GM19099 (cell line): ENCODE measurements around the gene LRRC8A.

Experiments
- POLR2A ChIP-seq: IDR thresholded peaks from 3 replicates; pipeline ENCODE4 v1.6.1; 2011; ENCODE audit warnings: low read depth; ENCODE audit not compliant: insufficient read length; ENCODE audit errors: extremely low read depth

The LRRC8A gene

DNA sequence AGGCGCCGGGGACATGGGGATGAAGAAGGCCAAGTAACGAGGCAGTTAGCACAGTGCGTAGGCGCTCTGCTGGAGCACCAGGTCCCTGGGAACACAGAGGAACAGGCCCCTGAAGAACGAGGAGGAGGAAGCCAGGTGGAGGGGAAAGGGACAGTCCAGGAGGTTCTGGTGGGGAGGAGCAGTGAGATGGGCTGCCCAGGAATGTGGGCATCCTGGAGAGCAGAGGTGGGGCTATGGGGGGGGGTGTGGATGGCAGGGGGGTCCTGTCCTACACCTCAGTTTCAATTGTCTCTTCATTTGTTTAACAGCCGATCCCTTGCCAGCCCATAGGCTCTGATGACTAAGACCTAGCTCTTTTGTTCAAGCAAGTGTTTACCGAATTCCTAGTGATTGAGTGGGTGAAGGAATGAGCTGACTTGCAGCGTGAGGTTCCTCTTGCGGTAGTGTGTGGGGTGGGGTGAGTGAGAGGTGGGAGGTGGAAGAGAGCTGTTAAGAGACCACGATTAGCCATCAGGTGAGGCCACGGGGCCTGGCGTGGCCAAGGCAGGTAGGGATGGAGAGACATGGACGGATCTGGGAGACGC, 30.4 kb downstream of the LRRC8A start:
- no peak for TF ChIP-seq POLR2A

DNA sequence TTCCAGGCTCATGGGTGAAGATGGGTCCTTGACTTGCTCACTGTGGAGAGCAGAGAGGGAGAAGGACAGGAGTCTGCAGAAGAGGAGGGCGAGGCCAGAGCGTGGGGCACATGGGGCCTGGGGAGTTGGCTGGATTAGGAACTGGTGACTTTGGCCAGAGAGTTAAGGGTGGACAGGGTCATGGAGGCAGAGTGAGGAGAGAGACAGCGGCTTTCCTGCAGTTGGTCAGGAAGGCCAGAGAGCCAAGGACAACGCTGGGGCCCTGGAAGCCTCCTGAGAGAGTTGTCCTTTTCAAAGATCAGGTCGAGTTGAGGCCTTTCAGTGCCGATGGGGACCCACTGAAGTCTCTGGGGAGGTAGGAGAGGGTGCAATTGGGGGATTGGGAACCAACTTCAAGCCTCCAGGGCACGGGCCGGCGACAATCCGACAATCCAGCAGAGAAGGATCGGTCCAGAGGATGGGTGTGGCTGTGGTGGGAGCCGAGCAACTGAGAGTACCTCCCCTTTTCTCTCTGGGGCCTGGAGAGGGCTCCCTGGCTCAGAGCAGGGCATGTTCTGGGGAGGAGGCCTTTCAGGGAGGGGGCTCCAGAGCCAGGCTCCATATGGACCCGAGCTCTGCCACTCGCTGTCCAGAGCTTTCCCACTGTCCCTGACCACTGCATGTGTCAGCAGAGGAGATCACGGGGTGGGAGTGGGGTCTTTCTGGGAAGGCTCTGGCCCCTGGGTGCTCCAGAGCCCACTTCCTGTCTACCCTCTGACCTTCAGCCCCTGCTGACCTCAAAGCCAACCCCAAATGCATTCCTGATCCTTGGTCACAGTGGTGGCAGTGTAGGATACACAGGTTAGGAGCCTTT, 31.3 kb downstream of the LRRC8A start:
- no peak for TF ChIP-seq POLR2A

DNA sequence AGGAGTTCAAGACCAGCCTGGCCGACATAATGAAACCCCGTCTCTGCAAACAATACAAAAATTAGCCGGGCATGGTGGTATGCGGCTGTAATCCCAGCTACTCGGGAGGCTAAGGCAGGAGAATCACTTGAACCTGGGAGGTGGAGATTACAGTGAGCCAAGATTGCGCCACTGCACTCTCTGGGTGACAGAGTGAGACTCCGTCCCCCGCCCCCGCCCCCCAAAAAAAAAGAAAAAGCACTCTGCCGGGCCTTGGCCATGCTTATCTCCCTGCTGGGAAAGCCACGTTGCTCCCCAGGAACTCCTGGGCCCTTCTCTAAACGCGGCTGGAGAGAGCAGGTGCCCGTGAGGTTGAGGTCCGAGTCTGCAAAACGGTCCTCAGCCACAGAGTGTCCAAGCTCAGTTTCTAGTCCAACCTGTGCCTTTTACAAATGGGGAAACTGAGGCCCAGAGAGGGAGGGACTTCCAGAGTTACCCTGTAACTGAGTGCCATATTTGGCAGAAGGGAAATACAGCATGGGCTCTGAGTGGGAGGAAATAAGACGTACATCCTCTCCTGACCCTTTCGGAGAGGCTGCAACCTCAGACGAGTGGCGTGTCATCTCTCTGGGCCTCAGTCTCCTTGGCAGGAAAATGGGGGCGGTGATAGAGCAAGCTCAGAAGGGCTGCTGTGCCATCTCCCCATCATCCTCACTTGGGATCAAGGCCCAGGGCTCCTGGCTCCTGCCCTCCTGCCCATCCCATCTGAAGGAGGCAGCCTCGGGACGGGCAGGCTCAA, 32.3 kb downstream of the LRRC8A start:
- no peak for TF ChIP-seq POLR2A

DNA sequence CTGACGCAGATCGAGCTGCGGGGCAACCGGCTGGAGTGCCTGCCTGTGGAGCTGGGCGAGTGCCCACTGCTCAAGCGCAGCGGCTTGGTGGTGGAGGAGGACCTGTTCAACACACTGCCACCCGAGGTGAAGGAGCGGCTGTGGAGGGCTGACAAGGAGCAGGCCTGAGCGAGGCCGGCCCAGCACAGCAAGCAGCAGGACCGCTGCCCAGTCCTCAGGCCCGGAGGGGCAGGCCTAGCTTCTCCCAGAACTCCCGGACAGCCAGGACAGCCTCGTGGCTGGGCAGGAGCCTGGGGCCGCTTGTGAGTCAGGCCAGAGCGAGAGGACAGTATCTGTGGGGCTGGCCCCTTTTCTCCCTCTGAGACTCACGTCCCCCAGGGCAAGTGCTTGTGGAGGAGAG, 34.3 kb downstream of the LRRC8A start:
- TF ChIP-seq POLR2A = no peak

DNA sequence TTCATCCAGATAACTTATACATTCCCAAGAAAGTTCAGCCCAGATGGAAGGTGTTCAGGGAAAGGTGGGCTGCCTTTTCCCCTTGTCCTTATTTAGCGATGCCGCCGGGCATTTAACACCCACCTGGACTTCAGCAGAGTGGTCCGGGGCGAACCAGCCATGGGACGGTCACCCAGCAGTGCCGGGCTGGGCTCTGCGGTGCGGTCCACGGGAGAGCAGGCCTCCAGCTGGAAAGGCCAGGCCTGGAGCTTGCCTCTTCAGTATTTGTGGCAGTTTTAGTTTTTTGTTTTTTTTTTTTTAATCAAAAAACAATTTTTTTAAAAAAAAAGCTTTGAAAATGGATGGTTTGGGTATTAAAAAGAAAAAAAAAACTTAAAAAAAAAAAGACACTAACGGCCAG, 34.8 kb downstream of the LRRC8A start:
- no peak for TF ChIP-seq POLR2A

DNA sequence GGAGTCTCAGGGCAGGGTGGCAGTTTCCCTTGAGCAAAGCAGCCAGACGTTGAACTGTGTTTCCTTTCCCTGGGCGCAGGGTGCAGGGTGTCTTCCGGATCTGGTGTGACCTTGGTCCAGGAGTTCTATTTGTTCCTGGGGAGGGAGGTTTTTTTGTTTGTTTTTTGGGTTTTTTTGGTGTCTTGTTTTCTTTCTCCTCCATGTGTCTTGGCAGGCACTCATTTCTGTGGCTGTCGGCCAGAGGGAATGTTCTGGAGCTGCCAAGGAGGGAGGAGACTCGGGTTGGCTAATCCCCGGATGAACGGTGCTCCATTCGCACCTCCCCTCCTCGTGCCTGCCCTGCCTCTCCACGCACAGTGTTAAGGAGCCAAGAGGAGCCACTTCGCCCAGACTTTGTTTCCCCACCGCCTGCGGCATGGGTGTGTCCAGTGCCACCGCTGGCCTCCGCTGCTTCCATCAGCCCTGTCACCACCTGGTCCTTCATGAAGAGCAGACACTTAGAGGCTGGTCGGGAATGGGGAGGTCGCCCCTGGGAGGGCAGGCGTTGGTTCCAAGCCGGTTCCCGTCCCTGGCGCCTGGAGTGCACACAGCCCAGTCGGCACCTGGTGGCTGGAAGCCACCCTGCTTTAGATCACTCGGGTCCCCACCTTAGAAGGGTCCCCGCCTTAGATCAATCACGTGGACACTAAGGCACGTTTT, 35.4 kb downstream of the LRRC8A start:
- TF ChIP-seq POLR2A = no peak

DNA sequence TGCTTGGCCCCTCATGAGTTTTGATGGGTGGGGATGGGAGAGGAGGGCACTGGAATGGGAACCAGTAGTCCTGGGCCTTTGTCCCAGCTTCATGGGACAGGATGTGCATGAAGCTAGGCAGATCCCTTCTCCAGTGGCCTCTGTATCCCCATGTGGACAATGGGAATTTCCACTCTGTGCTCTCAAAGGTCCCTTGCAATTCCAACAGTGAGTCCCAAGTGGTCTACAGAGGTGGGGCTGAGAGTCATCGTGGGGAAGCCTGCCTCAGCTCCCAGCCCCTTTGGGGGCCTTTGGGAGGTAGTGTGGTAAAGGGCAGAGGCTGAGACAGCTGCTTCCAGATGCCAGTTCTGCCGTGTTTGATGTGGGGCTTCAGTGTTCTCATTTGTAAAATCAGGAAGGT, 37.0 kb downstream of the LRRC8A start:
- TF ChIP-seq POLR2A = no peak

DNA sequence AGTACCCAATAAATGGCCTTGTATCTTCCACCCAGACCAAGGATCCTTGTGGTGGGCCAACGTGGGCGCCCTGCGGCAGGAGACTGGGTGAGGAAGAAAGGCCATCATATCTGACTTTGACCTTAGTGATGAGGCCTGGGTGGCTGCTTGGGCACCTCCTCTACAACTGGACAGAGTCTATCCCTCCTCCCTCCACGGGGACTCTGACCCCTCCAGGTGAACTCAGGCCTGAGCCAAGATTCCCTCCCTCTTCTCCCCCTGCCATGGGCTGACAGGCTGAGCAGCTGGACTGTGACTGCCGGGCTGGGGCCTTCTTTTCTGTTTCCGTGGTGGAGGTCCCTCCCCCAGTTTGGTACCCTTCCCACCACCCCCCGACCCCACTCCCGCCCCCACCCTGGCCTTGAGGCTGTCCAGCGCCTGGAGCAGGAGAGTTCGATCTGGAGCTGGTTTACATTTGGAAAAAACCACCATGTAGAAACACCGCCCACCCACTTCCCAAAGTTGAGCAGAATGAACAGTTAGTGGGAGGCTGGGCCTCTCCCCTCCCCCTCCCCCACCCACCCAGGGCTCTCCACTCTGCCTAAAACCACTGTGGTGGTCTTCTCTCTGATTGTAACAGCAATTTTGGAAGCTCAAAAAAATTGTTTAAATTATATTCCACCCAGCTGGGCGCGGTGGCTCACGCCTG, 37.6 kb downstream of the LRRC8A start:
- no peak for TF ChIP-seq POLR2A

DNA sequence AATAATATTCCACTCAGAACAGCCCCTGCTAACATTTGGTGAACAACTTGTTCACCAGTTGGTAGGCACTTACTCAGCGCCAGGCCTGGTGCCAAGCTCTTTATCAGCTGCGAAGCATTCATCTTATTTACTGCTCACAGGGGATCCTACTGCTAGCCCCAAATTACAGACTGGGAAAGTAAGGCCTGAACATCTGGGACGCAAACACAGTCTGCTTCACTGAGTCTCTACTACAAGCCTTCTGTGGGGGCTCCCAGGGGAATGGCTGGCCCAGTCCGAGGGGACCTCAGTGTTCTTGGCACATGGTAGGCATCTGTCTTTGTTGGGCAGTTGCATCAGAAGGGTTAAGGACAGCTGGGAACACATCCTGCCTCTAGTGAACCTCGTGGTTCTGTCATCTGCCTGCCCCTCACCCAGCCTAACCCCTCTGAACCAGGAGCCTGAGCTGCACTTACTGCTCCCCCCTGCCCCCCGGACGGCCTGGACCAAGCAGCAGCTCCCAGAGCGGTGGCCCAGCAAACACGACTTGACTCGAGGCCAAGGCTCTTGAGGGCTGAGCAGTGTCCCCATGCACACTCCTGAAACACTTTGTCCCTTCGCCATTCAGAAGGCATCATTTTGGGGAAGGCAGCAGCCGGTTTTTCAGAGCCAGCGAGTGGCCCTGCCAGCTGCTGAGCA, 38.6 kb downstream of the LRRC8A start, which contains the start of gene PHYHD1:
TSS of gene PHYHD1 (plus strand) at position 602 of the 678 bp plus-strand sequence. CDS start 1,342 bp downstream, outside the sequence.
- no peak for TF ChIP-seq POLR2A

DNA sequence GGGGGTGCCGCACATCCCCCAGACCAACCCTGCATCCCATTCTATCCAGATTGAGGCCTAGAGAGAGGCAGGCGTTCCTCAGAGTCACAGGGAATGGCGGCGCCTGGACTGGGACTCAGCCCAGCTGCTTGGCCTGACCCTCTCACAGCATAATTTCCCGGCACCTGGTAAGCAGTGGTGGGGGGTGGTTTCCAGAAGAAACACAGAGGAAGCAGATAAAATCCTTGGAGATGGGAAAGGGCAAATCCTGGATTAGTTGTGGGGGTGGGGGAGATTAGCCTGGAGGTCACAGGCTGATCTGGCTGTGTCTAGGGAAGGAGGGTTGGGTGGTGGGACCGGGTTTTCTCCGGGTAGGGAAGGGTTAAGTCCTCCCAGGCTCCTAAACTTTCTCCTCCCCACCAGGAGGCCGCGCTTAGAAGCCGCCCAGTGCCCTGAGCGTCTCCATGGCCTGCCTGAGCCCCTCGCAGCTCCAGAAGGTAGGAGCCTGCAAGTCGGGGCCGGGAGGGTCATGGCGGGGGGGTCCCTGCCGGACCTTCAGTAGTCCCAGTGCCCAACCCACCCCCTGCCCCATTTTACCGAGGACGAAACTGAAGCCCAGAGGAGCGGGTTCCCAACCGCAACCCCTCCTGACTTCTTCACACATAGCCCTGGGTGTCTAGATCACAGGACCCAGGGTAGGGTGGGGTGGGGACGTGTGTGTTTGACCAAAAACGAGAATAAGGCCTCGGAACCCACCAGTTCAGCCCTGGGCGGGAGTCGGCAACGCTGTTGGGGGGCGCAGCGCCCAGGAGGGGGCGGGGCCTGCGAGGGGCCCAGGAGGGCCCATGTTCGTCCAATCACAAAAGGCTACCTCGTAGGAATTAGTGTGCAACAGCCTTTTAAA, 40.2 kb downstream of the LRRC8A start:
- TF ChIP-seq POLR2A = no peak

DNA sequence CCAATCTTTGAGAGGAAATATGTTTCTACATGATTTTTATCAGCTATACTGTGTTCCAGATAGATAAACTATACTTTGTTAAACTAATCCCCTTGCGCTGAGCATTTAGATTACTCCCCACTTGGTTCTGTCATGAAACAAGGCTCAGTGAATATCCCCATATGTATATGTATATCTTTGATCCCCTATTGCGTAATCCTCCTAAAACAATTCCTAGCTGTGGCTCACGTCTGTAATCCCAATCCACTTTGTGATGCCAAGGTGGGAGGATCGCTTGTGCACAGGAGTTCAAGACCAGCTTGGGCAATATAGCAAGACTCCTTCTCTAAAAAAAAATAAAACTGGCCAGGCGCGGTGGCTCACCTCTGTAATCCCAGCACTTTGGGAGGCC, 41.6 kb downstream of the LRRC8A start:
- no peak for TF ChIP-seq POLR2A

DNA sequence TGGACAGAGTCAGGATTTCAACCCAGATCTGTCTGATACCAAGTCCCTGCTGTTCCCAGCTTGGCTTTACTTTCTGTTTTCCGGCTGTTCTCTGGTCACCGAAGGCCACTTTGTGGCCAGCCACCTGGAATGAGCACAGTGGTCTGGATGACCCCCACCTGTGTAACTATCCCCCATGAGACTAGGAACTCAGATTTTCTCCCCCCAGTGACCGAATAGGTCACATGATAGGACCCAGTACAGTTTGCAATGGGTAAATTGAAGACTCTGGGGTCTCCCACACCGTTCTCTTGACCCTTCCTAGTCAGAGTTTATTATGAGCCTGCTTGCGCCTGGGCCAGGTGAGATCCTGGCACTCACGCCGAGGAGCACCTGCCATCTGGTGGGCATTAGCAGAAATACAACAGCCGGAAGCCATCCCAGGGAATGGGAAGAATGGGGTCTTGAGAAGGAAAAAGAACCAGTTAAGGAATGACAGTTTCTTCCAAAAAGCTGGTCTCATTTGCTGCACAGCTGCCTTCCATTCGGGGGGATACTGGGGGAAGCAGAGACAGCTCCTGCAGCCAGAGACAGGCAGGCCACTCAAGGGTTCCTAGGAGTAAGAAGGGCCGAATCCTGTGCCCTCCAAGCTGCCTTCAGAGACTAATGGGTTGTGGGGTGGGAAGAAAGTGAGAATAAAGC, 45.9 kb downstream of the LRRC8A start:
- TF ChIP-seq POLR2A = no peak
